Stimulated activated CD4-positive, alpha-beta T cell treated with anti-CD3 and anti-CD28 coated beads, Interleukin-2, amount 100 ng/mL, for 24 hours (primary cell): ENCODE results near the gene LILRB2.
"Not testable (repeated sequence)": the region's sequence is repeated elsewhere in the genome, so short reads cannot be mapped to it uniquely, and the experiment has no call there.

ENCODE experiments used
- DNase-seq, 2 donors: peaks; one replicate each; pipeline ENCODE4 v3.0.0-alpha.2; 2020

The LILRB2 gene

DNA sequence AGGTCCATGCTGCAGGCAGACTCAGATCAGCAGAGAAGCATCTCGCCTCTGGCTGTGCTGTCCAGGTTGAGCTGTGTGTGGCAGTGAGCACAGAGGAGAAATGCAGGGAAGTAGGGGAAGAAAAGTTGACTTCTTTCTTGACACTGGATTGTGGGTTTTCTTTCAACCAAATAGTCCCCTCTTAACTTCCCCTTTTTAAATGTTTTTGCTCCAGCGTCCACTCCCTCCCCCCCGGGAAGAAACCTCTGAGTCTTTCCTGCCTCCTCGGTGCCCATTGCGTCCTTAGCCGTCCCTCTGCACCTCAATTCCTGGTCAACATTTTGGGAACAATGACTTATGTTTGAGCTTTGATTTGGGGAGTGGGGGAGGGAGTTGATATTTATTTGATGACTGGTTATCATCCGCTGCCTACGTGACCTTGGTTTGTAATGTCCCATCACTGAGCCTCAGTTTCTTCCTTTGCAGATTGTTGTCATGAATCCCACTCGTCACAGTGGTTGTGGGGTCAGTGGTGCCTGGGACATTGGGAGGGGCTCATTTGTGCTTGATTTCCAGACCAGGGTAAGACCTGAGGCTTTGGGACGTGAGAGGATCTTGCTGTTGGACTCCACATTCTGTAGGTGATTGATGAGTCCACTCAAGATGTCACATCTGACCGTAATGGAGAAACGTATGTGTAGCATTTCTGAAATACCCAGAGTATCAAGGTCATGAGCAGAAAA lies at the start of gene LILRB2:
Gene LILRB2 (minus strand): TSS at position 104 of the 722 bp plus-strand sequence. CDS start 614 bp downstream, outside the sequence.
- DNase-seq, result no peak

DNA sequence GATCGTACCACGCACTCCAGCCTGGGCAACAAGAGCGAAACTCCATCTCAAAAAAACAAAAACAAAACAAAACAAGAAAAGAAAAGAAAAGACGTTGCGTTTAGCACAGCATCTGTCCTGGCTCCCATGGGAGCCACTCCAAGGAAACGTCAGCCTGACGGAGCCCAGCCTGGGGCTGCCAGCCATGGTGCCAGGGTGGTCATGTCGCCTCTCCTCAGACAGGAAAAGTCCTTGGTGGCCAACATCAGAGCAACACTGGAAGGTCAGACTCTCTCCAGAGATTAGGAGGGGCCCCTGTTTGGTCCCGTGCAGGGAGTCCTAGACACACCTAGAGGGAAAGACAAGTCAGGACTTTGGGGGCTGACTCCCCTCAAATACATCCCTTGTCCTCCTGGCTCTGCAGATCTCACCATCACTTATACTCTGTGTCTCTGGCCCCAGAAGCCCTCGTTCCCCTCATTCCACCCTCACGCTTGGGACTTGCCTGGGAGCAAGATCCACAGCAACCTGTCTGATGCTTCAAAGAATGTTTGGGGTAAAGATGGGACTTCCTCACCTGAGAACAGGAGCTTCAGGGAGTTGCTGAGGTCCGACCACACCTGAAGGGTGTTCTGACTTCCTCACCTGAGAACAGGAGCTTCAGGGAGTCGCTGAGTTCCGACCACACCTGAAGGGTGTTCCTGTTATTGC lies 48.7 kb upstream of the LILRB2 start:
- DNase-seq, result no peak

DNA sequence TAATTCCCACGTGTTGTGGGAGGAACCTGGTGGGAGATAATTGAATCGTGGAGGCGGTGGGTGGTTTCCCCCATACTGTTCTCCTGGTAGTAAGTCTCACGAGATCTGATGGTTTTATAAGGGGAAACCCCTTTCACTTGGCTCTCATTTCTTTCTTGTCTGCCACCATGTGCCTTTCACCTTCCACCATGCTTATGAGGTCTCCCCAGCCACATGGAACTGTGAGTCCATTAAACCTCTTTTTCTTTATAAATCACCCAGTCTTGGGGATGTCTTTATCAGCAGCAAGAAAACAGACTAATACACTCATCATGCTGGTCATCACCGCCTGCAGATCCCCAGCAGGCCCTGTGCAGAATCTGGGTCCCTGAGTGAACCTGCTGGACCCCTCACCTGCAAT lies 47.9 kb upstream of the LILRB2 start:
- not testable (repeated sequence) for DNase-seq

- no peak for DNase-seq
Observed at GRCh38 chr19:54325631-54326030, 44.7 kb upstream of the LILRB2 start.

- peak; percentile 41 to 64 for DNase-seq
Observed at GRCh38 chr19:54325194-54325621, 44.3 kb upstream of the LILRB2 start.

GRCh38 chr19:54324071-54324470 lies 43.2 kb upstream of the LILRB2 start:
- no peak for DNase-seq

DNA sequence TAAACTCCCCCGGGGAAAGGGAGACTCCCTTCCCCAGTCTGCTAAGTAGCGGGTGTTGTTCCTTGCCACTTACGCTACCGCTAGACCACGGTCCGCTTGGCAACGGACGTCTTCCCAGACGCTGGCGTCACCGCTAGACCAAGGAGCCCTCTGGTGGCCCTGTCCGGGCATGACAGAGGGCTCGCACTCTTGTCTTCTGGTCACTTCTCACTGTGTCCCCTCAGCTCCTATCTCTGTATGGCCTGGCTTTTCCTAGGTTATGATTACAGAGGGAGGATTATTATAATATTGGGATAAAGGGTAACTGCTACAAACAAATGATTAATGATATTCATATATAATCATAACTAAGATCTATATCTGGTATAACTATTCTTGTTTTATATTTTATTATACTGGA lies 42.0 kb upstream of the LILRB2 start:
- DNase-seq, result not testable (repeated sequence)

DNA sequence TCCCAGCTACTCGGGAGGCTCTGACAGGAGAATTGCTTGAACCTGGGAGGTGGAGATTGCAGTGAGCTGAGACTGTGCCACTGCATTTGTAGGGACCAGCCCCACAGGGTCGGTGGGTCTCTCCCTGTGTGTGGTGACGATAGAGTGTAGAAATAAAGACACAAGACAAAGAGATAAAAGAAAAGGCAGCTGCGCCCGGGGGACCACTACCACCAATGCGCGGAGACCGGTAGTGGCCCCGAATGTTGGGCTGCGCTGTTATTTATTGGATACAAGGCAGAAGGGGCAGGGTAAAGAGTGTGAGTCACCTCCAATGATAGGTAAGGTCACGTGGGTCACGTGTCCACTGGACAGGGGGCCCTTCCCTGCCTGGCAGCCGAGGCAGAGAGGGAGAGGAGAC lies 41.4 kb upstream of the LILRB2 start:
- DNase-seq, result not testable (repeated sequence)

- no peak for DNase-seq
Observed at GRCh38 chr19:54319892-54320670, 39.2 kb upstream of the LILRB2 start.

DNA sequence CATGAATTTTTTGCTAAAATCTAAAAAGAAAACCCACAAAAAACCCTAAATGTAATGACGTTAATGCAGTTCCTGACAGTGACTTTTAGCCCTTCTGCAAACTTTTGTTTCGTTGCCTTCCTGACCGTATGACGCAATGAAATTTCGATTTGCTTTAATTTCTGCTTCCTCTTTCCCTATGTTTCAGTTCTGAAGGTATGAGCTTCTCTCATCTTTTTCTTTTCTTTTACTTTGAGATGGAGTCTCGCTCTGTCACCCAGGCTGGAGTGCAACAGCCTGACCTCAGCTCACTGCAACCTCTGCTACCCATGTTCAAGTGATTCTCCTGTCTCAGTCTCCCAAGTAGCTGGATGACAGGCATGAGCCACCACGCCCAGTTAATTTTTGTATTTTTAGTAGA lies 38.1 kb upstream of the LILRB2 start:
- no peak for DNase-seq

DNA sequence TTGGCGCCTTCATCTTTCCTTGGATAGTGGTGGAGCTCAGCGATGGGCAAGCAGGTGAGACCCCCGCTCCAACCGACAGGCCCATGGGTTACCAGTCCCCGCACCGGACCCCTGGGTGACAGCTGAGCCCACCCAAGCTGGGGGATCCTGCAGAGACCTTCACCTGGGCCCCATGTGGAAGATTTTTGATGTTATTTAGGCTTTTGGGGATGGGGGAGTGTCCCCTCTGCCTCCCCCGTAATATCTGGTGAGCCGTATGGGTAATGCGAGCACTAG lies 37.0 kb upstream of the LILRB2 start:
- DNase-seq, result no peak

- no peak for DNase-seq
Observed at GRCh38 chr19:54317108-54317964, 36.4 kb upstream of the LILRB2 start.

DNA sequence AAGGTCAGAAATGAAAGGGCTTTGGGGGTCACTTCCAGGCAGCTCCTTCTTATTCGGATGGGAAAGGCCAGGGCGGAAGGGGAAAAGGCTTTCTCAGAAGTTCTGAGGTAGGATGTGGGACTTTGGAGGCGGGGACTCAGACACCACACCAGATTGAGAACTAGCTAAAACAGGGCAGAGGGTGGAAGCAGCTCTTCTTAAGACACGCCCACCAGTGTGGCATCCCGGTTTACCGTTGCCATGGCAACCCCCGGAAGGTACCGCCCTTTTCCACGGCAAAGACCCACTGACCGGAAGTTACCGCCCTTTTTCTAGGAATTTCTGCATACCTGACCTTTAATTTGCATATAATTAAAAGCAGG lies 35.8 kb upstream of the LILRB2 start:
- DNase-seq, result no peak

DNA sequence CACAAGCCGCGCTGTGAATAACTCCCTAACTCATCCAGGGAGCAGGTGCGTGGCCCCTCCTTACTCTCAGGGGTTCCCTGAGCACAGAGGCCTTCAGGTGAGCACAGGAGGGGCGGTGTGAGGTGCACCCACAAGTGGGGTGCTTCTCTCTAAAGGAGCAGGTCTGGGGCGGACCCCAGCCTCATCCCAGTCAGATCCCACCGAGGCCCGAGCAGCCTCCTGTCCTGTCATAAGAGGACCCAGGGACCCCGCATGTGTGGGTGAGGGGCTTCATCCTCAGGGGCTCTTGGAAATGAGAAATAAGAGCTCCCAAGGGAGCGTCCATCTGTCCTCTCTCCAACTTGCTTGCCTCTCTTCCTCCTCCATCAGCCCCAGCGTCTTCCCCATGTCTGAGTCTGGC lies 35.0 kb upstream of the LILRB2 start:
- no peak for DNase-seq

DNA sequence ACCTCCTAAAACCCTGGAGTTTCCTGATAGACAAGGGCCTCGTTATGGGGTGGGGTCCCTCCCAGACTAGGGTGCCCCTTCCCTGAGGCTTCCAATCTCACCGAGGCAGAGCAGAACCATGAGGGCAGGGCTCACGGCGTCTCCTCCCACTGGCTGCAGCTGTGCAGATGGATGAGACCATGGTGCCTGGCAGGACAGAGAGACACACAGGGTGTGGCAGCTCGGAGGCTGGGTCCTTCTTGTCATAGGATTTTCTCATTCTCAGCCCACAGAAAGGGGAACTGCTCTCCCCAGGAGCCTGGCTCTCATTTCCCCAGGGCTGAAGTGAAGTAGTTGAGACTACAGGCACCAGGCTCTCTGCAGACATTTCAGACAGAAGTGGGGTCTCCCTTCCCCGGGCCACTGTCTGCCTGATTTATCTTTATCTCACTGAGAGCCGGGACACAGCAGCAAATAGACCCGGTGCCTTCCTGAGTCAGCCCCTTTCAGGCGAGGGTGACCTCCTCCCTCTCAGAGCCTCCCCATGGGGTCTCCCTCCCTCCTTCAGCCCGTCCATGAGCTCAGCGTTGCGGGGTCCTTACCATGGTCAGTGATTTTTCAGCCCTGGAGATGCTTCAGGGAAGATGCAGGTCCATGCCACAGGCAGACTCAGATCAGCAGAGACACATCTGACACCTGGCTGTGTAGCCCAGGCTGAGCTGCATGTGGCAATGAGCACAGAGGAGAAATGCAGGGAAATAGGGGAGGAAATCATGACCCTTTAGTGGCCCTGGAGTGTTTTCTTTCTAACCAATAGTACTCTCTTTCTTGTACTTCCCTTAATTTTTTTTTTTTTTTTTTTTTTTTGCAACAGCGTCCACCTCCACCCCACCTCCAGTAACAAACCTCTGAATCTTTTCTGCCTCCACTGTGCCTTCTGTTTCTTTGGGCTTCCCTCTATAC lies 31.8 kb upstream of the LILRB2 start, which contains the start of gene LILRA5:
Gene LILRA5 (minus strand): TSS at position 731 of the 942 bp plus-strand sequence. CDS start 147 bp downstream, at position 584.
- DNase-seq, result no peak

DNA sequence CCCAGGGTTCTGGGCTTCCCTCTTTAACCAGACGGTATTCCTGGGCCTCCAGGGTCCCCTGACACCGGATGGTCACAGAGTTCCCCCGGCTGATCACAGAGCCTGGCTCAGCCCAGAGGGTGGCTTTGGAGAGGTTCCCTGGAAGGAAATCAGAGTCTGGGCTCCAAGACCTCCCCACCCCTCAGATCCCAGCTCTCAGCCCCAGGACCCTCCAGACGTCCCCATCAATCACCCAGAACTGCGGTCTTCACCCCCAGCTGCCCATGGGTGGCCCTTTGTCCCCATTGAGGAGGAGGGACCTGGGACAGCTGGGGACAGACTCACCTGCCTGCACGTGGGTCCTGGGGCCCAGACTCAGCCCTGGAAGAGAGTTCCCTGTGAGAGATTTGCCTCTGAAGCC lies 31.1 kb upstream of the LILRB2 start:
- no peak for DNase-seq

- DNase-seq, result no peak
Observed at GRCh38 chr19:54311486-54311885, 30.6 kb upstream of the LILRB2 start.

GRCh38 chr19:54310543-54310942 lies 29.6 kb upstream of the LILRB2 start:
- no peak for DNase-seq

DNA sequence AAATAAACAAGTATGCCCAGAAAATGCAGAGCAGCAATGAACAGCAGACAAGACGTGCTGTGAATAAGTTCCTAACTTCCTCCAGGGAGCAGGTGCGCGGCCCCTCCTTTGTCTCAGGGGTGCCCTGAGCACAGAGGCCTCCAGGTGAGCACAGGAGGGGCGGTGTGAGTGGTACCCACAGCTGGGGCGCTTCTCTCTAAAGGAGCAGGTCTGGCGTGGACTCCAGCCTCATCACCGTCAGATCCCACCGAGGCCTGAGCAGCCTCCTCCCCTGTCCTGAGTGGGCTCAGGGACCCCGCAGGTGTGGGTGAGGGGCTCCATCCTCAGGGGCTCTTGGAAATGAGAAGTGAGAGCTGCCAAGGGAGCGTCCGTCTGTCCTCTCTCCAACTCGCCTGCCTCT lies 28.9 kb upstream of the LILRB2 start:
- DNase-seq, result no peak

DNA sequence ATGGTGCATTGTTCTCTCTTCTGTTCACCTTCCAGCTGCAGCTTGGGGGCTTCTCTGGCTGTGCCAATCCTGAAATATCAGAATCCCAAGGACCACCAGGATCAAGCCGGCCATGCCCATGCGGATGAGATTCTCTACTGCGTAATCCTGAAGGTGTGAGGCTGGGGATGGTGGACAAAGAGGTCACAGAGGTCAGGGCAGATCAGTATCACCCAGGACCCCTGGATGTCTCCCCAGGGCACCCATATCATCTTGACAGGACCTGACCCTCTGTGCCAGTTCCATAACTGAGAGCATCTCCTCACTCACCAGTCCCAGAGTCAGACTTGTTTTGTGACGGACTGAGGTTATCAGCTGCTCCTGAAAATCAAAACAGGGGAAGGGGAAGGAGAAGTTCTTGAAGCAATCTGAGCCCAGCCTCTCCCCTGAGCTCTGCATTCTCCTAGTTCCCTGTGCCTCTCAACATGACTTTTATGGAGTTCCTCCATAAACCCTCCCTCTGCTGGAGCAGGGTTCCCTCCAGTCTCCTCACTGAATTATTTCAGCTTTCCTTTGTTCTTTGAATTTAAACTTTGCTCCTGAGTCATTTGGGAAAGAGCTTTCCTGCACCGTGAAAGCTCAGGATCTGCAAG lies 26.6 kb upstream of the LILRB2 start:
- DNase-seq, result no peak

DNA sequence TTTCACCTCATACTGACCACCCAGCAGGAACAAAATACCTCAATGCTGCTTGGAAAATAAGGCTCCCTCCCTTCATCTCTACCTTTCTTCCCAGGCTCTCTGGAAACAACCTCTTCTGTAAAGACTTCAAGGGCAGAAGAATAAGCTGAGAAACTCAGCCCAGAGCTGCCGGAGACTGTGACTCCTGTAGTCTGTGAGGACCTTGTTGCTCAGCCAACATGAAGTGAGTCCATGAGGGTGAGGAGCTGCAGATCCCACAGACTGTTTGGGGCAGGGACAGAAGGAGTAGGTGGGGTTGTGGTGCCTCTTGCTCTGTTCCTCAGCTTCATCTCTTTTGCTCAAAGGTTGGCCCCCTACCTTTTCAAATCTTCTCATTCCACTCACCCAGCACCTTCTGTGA lies 24.2 kb upstream of the LILRB2 start:
- DNase-seq, result no peak
